GM21528 (cell line): ENCODE results near the gene CHRM4.

Experiments used
- ATAC-seq: cut with Tn5 transposase; IDR thresholded peaks from one replicate; pipeline ENCODE4 v1.9.1; 2021; ENCODE audit warnings: mild to moderate bottlenecking, moderate library complexity; ENCODE audit not compliant: unreplicated experiment, low FRiP score

The CHRM4 gene

DNA sequence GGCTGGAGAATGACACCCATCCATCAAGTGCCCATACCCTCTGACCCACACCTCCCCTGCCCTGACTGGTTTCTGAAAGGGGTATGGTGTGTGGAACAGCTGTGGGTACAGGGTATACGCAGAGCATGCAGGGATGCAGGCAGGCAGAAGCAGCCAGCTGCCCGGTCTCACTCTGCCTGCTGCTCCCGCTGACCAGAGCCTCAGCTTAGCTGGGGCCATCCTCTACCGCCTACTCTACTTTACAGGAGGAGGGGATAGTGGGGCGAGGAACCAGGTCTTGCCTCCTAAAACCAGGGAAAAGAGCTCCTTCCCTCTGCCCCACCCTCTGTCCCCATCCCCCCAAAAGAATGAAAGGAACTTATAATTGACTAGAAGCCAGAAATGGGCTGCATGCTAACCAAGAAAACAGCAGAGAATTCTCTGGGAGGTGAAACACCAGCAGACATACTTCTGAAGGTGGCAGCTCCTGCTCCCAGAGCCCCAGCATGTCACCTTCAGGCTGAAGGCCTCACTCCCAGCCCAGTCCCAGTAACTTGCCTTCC is 13.0 kb upstream of the CHRM4 start:
- no peak for ATAC-seq

DNA sequence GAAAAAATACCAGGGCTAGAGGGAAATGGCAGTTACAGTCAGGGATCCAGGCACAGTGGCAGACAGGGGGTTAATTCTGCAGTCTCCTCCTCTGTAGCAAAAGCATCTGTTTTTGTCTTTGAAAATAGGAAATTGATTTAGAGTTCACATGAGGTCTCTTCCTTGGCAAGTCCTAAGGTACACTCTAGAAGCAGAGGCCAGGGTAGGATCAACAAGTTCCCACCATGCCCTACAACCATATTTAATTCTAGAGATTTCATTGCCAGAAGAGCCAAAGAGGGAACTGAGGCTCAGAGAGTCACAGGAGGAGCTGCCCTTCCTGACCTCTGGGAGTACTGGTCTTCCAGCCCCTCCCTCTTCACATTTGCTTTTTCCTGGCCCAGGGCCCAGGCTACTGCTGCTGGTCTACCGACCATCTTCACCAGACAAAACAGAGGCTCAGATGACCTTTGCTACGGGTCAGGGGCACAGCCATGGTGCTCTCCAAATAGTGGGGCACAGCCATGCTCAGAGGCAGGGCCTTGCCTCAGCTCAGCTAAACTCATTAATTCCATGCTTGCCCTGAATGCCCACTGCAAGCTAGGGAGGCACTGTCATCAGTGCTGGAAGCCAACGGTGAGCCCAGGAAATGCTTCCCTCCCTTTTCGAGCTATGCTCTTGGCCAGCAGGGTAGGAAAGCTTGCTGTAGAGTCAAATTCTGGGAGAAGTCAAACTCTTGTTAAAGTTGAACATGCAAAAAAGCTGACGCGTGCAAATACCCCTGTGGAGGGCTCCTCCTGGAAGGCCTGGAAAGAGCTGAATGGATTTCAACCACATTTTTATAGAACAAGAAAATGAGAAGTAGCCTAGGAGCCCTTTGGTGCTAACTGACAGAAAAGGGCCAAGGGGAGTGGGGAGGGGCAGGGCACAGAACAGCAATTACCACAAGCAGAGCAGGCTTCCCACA is 11.7 kb upstream of the CHRM4 start:
- no peak for ATAC-seq

DNA sequence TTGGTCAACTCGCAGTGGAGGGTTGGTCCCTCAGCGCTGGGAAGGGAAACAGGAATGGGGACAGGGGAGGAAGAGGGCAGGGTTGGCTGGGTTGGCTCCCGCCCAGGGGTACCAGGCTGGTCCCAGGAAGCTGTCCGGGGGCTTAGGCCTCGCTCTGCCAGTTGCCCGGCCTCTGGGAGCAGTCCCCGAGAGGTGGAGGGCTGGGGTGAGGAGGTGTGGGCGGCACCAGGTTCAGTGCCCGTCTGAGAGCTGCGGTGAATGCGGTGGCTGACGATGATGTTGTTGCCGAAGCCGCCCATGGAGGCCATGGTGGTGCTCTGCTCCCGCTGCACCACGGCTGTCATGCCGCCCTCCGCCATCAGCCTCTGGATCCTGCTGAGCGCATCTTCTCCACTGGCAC is 6.0 kb upstream of the CHRM4 start:
- ATAC-seq = no peak

DNA sequence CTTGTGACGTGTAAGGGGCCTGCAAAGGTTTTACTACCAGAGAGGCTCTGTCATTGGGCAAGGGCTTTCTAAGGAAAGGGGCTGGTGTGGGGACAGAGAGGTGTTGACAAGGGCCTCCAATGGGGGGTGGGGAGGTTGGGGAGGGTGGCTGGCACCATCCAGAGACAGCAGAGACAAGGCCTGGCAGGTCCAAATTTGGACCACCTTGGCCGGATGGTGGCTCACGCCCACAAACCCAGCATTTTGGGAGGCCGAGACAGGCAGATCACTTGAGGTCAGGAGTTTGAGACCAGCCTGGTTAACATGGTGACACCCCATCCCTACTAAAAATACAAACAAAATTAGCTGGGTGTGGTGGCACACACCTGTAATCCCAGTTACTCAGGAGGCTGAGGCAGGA is 2.2 kb upstream of the CHRM4 start:
- no peak for ATAC-seq

DNA sequence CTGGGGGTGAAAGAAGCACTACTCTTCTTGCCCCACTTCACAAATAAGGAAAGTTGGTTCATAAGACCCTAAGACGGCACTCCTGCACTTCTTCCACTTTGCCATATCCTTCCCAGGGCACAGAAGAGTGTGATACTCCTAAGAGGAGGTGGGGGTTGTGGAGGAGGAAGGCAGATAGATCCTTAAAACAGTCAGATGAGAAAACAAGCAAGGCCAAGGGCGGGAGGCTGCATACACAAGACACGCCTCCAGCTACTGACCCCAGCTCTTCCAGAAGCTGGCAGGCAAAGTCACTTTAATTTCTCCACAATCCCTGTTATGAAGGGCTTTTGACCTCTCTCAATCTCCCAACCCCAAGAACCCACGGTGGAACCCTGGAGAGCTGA is 1.6 kb upstream of the CHRM4 start:
- ATAC-seq = no peak

DNA sequence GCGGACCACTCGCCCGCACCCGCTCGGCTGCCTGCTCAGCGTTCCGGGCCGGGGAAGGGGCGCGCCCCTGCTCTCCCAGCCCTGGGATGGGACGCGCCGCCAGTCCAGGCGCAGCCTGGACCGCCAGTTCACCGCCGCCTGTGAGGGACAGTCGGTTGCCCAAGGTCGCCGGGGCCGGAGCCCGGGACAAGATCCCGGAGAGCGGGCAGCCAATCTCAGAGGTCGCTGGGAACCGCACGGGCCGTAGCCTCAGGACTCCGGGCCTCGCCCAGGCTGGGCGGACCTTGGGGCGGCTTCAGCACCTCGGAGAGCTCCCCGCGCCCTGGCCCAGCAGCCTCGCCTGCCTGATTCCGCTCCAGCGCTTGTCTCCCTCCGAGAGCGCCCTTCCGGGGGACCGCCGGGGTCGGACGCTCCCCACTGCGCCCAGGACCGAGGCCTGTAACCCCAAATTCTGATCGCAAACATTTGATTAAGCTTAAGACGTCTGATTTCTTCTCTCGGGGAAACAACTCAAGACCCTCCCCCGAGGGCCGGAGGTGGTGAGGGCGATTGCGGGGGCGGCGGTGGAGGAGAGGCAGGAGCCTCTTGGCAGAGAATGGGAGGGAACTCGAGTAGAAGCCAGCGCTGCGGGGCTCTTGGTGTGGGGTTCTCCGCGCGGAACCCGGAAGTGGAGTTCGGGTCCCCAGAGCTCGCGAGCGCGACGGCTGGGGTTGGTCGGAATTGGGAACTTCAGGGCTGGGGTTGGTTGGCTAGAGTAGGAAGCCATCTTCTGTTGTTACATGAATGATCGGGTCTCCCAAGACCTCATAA is 1.1 kb upstream of the CHRM4 start:
- ATAC-seq = no peak

DNA sequence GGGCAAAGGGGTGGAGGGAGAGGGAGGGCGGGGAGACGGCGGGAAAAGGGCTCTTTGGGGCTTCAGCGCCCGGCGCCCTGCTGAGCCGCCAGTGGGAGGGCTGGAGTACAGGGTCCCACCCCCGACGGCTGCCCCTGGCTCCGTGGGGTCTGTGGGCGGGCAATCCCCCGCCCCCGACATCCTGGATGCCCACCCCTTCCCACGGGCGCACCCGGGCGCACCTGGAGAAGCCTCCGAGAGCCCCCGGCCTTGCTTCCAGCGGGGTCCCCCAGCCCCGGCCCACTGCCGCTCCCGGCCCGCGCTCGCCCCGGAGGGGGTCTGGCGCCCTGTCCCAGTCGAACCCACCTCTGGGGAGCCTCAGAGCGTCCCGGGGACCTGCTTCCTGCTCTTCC is 394 bp downstream of the CHRM4 start:
- no peak for ATAC-seq

DNA sequence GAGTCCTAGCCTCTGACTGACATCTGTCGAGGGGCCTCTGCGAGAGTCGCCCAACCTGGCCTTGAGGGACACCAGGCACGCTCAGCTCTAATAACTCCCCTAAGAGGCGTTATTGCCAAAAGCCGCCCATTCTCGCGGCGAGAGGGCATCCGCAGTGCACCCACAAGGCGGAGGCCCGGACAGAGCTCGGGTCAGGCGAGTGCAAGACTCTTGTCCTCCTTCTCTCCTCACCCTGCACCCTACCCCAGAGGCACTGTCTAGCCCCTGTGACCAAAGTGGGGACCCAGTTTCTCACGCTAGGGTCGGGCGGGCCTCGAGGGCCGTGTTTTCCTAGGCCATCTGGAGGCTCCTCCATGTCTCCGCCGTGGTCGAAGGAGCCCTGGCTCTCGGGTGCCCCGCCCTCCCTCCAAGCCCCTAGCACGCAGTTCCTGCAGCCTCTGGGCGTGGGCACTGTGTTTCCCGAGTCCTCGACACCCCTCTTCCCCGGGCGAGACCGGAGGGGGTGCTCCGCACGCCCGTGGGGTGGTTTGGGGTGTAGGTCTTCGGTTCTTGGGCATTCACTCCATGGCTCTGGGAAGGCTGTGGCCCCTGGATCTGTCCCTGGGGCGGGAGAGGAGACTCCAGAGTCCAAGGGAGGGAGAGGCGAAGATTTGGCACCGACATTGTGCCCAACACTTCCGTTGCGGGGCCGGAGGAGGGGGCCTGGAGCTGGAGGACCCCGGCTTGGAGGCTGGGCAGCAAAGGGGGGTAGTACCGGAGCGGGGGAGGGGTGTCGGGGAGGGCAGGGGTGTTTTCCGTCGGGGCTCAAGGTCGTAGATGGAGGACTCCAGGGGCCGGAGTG is 1.0 kb downstream of the CHRM4 start:
- no peak for ATAC-seq

DNA sequence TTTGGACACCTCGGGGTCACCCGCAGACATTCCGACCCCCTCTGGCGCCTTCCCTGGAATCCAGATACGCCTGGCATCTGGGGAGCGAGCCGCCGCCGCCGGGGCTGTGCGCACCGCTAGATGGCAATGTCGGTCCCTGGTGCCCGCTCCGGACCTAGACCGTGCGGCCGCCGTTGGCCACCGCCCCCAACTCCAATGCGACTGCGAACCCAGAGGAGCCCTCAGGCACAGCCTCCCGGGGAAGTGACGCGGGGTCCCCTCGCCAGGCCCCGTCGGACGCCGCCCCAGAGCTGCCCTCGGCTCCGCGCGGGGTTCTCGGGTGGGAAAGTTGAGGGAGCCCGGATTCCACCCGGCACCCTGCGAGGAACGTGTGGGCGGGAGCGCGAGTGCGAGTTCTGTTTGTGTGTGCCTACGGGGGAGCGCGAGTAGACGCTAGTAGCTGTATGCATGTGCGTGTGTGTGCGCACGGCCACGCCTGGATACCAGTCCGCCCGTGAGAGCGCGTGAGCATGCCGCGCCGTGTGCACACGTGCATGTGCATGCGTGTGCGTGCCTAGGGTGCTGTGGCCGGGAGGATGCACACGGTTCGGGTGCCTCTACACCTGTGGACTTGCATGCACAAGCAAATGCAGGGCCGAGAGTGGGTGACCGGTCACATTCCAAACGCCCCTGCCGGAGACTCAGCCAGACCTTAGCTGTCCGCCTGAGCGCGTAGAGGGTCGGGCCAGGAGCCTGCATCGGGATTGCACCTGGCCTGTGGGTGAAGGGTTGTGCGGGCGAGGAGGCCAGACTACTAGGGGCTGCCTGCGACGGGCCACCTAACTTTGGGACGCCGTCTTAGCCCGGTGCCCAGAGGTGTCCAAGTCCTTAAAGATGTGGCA is 1.9 kb downstream of the CHRM4 start:
- peak; percentile 53 for ATAC-seq

DNA sequence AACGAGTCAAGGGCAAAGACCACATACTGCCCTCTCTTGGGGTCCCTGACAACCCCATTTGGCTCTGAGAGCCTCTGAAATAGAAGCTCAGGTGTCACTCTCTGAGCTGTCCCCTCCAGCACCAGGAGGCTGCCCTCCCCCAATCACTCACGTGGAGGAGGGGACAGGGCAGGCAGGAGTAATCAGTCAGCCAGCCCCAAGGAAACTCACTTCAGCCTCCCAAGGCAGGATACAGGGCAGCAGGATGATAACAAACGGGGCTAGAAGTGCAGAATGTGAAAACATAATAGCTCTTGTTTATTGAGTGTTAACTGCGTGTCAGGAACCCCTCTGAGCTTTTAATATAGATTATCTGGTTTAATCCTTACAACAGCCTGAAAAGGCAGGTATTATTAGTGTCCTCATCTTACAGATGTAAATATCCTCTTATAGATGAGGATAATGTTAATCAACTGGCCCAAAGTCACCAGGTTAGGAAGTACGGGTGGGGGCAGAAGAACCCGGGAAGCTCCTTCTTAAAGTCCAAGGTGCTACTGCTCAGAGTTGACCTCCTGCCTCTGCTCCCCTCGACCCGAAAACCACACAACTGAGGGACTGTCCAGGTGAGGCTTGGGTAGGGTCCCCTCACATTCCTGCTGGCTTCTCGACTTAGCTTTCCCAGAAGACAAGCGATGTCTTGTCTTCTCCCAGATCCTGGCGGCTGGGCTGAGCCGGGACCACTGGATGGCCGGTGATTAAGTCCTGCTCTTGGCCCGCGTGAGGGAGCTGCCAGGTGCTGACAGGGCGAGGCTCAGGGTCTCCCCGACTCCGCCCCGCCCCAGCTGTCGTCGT is 2.7 kb downstream of the CHRM4 start:
- ATAC-seq = no peak

DNA sequence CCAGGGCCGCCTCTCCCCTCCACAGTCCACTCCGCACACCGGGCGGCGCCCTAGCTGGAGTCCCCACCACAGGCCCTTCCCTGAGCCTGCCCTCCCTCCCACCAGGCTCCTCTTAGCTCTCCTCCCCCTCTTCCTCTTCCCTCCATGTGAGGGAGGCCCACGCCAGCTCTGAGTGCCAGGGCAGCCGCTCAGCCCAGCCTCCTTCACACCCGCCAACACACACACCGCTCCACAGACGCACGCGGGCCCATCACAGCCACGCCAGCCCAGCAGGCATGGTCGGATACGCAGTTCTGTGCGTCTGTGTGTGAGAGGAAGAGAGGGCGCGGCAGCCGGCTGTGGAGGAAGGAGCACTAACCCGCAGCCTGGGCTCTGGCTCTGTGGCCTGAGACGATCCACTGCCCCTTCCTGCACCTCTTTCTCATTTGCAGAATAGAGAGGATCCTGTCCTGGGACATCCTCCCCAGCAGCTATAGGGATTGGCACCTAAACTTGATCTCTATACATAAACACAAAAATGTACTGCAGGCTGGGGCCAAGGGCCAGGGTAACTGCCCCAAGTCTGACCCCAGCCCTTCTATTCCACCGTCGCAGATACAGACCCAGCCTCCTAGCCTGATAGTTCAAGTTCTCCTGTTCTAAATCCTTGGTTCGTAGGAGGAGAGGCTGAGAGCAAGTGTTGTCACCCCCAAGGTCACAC is 3.5 kb downstream of the CHRM4 start:
- ATAC-seq = no peak

DNA sequence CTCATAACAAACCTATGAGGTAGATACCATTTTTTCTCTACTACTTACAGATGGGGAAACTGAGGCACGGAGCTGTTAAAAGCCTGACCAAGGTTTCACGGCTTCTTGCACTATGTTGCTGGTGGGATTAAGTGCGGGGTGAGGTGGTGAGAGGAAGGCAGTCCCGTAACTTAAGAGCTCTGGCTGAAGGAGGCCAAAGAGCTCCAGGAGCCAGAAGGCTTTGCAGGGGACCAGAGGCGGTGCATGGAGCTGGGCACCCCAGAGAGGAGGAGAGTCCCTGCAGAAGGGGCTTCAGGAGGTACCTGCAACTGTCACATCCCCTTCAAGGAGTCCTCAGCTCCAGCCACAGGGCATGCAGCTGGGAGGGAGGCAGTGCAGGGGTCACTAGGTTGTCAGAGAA is 4.1 kb downstream of the CHRM4 start:
- ATAC-seq = no peak

DNA sequence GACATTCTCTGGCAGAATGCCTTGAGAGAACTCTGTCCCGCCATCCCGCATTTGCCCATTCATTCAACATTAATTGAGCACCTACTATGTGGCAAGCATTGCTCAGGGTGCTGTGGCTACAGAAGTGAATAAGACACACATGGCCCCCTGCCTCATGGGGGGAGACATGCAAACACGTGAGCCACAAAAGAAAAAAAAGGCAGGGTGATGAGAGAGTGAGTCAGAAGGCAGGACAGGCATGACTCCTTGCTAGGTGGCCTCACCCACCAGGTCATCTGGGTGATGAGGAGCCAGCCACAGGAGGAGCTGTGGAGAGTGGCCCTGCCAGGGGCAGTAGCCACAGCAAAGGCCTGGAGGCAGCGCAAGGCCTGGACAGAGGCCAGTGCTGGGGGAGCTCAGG is 4.9 kb downstream of the CHRM4 start:
- ATAC-seq = no peak

DNA sequence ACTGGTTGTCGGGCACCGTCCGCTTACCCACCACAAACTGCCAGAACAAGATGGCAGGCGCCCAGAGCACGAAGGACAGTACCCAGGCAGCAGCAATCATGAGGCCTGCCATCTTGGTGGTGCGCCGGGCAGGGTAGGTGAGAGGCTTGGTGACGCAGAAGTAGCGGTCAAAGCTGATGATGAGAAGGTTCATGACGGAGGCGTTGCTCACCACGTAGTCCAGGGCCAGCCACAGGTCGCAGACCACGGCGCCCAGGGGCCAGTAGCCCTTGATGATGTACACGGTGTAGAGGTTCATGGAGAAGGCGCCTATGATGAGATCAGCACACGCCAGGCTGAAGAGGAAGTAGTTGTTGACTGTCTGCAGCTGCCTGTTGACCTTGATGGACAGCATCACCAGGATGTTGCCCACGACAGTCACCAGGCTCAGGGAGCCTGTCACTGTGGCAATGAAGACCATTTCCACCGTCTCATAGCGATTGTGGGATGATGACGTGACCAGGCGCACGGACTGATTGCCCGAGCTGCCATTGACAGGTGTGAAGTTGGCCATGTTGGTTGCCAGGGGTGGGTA is 5.5 kb downstream of the CHRM4 start:
- no peak for ATAC-seq

DNA sequence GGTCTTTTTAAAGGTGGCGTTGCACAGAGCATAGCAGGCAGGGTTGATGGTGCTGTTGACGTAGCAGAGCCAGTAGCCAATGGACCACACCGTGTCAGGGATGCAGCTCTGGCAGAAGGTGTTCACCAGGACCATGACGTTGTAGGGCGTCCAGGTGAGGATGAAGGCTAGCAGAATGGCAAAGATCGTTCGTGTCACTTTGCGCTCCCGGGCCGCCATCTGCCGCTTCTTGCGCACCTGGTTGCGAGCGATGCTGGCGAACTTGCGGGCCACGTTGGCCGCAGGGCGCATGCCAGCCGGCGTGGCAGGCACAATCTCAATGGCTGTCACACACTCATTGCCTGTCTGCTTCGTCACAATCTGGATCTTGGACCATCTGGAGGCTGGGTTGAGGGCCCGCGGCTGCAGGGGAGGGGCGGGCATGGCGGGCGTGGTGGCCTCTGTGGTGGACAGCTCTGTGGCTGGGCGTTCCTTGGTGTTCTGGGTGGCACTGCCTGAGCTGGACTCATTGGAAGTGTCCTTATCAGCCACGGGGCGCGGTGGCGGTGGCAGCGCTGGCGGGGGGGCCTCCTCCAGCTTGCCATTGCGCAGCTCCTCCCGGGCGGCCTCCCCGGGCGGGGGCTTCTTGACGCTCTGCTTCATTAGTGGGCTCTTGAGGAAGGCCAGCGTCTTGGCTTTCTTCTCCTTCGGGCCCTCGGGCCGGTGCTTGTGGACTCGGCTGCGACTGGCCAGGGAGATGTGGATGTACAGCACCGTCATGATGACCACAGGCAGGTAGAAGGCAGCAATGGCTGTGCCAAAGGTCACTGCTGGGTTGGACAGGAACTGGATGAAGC is 6.2 kb downstream of the CHRM4 start:
- no peak for ATAC-seq

DNA sequence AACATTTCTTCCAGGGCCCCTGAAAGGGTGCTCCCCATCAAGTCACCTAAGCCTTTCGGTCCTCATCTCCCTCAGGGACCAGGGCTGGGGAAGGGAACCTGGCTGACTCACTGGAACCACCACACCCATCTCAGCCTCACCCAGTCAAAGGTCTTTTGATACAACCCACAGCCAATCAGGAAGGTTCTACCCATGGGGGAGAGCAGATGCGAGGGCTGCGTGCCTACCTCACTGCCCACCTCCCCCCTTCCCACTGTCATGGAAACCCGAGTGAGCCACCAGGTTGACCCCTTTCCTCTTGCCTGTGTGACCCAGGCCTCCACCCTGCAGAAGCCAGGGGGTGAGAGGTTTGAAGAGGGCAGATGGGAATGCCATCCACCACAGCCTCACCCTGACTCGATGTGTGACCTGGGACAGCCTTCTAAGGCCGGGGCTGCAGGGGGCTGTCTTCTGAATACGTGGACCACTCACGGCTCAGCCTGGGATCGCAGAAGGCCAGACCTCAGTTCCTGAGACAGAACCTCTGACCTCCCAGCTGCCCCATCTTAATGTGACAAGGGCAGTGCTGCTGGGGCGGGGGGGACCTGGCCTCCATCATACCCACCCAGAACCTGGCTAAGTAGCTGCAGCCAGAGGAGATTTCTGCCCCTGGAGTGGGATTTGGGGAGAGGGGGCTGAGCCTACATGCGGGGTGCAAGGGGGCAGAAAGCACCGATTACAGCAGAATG is 7.4 kb downstream of the CHRM4 start:
- ATAC-seq = no peak
